Activated naive CD4-positive, alpha-beta T cell treated with anti-CD3 and anti-CD28 coated beads for 36 hours (primary cell): Measurements from ENCODE around the gene TUBB3. TPM values are rescaled to one million over a fixed set of nuclear protein-coding genes. Genes with fewer than 3 reads are reported as not detected.

ENCODE experiments used
- CTCF ChIA-PET: fragments of 350-600 bp; sonication (Branson Sonifier 250); formaldehyde crosslinking; loops from one replicate; lab custom pipeline; 2021; ENCODE audit warnings: antibody characterized with exemption; lab: Charles Lee
- DNase-seq: peaks from one replicate; pipeline ENCODE4 v3.0.0-alpha.2; 2020
- H3K27ac Mint-ChIP-seq: one replicate; pipeline ENCODE4 v1.8.0; 2021; ENCODE audit warnings: mild to moderate bottlenecking, mixed read lengths
- H3K27me3 Mint-ChIP-seq: one replicate; pipeline ENCODE4 v1.8.0; 2021; ENCODE audit warnings: low read depth, mixed read lengths
- H3K36me3 Mint-ChIP-seq: one replicate; pipeline ENCODE4 v1.8.0; 2021; ENCODE audit warnings: low read depth, mixed read lengths
- H3K4me1 Mint-ChIP-seq: one replicate; pipeline ENCODE4 v1.8.0; 2021; ENCODE audit warnings: low read depth, mixed read lengths
- H3K4me3 Mint-ChIP-seq: one replicate; pipeline ENCODE4 v1.8.0; 2021; ENCODE audit warnings: mild to moderate bottlenecking, moderate library complexity, mixed read lengths
- H3K9me3 Mint-ChIP-seq: one replicate; pipeline ENCODE4 v1.8.0; 2021; ENCODE audit warnings: mixed read lengths
- intact Hi-C: fragments of 100-400 bp; cut with micrococcal nuclease; formaldehyde crosslinking; loops from one replicate; pipeline ENCODE4 v1.15.1; 2023
- total RNA-seq, 2 experiments: library from RNA; stranded (reverse); gene quantifications; one replicate each; pipeline ENCODE4 v1.2.3, GENCODE V29; 2021

The TUBB3 gene
- total RNA-seq, 2 experiments from 2014 or later, result 0.20 to 0.38 TPM

GRCh38 chr16:89984216-89984615, 61.1 kb downstream of the TUBB3 start:
- no peak overlapping the region for H3K4me3 Mint-ChIP-seq
- no peaks in the 10 kb centered on the region for H3K9me3 Mint-ChIP-seq
- DNase-seq, result no peak
- CTCF ChIA-PET, result no interaction called here
- intact Hi-C loops, result no loop called here
- H3K4me1 Mint-ChIP-seq, result no peaks in the 10 kb centered on the region
- H3K27me3 Mint-ChIP-seq, result no peaks in the 10 kb centered on the region
- H3K27ac Mint-ChIP-seq, result no peak overlapping the region
- H3K36me3 Mint-ChIP-seq, result peaks cover 36% of the 10 kb centered on the region

GRCh38 chr16:89985219-89985618, 62.1 kb downstream of the TUBB3 start:
- H3K4me1 Mint-ChIP-seq, result no peaks in the 10 kb centered on the region
- H3K27ac Mint-ChIP-seq, result no peak overlapping the region
- no peak overlapping the region for H3K4me3 Mint-ChIP-seq
- intact Hi-C loops, result no loop called here
- no peaks in the 10 kb centered on the region for H3K9me3 Mint-ChIP-seq
- H3K36me3 Mint-ChIP-seq, result peaks cover 33% of the 10 kb centered on the region
- H3K27me3 Mint-ChIP-seq, result no peaks in the 10 kb centered on the region
- DNase-seq, result no peak
- CTCF ChIA-PET, result no interaction called here

Other genes starting within 250 kb of the TUBB3 start
- gene CDK10, start 236.7 kb upstream of the TUBB3 start, total RNA-seq, result 100 to 1,000 TPM; 128 to 158 TPM
- gene SPATA2L, start 221.6 kb upstream of the TUBB3 start, total RNA-seq, result 1 to 10 TPM in 1 of 2 experiments, under 1 TPM in 1; 0.93 to 1.2 TPM
- 1 to 10 TPM in 1 of 2 experiments, under 1 TPM in 1; 0.91 to 1.4 TPM for gene VPS9D1, start 202.4 kb upstream of the TUBB3 start, total RNA-seq
- 10 to 100 TPM; 19.8 to 25.3 TPM for gene ZNF276, start 201.8 kb upstream of the TUBB3 start, total RNA-seq
- gene FANCA, start 106.7 kb upstream of the TUBB3 start, total RNA-seq, result 10 to 100 TPM; 85.5 to 96.7 TPM
- gene SPIRE2, start 94.9 kb upstream of the TUBB3 start, total RNA-seq, result under 1 TPM; 0.26 to 0.44 TPM
- 100 to 1,000 TPM; 108 to 109 TPM for gene TCF25, start 49.8 kb upstream of the TUBB3 start, total RNA-seq
- under 1 TPM; 0.45 to 0.49 TPM for gene MC1R, start 4.5 kb upstream of the TUBB3 start, total RNA-seq
- gene DEF8, start 25.4 kb downstream of the TUBB3 start, total RNA-seq, result 10 to 100 TPM; 19.7 to 20.1 TPM
- under 1 TPM; 0.60 to 0.67 TPM for gene DBNDD1, start 96.1 kb downstream of the TUBB3 start, total RNA-seq
- gene PRDM7, start 154.0 kb downstream of the TUBB3 start, total RNA-seq, result not detected